Fibroblast of lung (primary cell): ENCODE measurements around the gene GNB4. TPM values are rescaled to one million over a fixed set of nuclear protein-coding genes. Genes with fewer than 3 reads are reported as not detected.

Experiments
- DNase-seq, 2 donors: peaks; one replicate each; pipeline versions ENCODE4 v3.0.0 to v3.0.0-alpha.2; 2010; ENCODE audit warnings: low read depth in 2 of 2
- H2AFZ ChIP-seq: 2 replicates; pipeline ENCODE4 v1.5.1; 2012; ENCODE audit warnings: low read length, control low read depth, inconsistent platforms
- H3K27ac ChIP-seq: 2 replicates; pipeline ENCODE4 v1.5.1; 2011; ENCODE audit warnings: low read length, control low read depth; ENCODE audit not compliant: insufficient read depth
- H3K27me3 ChIP-seq: 2 replicates; pipeline ENCODE4 v1.5.1; 2011; ENCODE audit warnings: mild to moderate bottlenecking, low read length; ENCODE audit not compliant: control insufficient read depth, insufficient read depth
- H3K36me3 ChIP-seq: 2 replicates; pipeline ENCODE4 v1.5.1; 2011; ENCODE audit warnings: low read length; ENCODE audit not compliant: control insufficient read depth, insufficient read depth
- H3K4me1 ChIP-seq: 2 replicates; pipeline ENCODE4 v1.5.1; 2011; ENCODE audit warnings: low read length; ENCODE audit not compliant: control insufficient read depth, insufficient read depth; ENCODE audit errors: extremely low read depth
- H3K4me2 ChIP-seq: 2 replicates; pipeline ENCODE4 v1.5.1; 2011; ENCODE audit warnings: low read length, control low read depth; ENCODE audit not compliant: insufficient read depth; ENCODE audit errors: extremely low read depth
- H3K4me3 ChIP-seq, 4 experiments: fragments of 200-600 bp in 1 of 4; sonication (generic) in 1 of 4; replicated peaks in 1 of 4; 2 replicates each; pipeline ENCODE4 v1.5.1; 2011 to 2016; ENCODE audit warnings: low read length in 4 of 4, low read depth in 3 of 4, mild to moderate bottlenecking in 3 of 4, control low read depth in 2 of 4, inconsistent platforms in 1 of 4, mixed read lengths in 1 of 4; ENCODE audit not compliant: insufficient read depth in 1 of 4; ENCODE audit errors: control extremely low read depth in 1 of 4
- H3K79me2 ChIP-seq: 2 replicates; pipeline ENCODE4 v1.5.1; 2012; ENCODE audit warnings: mild to moderate bottlenecking, low read length, inconsistent platforms; ENCODE audit not compliant: control insufficient read depth, insufficient read depth
- H3K9ac ChIP-seq: 2 replicates; pipeline ENCODE4 v1.5.1; 2011; ENCODE audit warnings: mild to moderate bottlenecking, low read length, control low read depth; ENCODE audit not compliant: insufficient read depth
- H3K9me3 ChIP-seq: 2 replicates; pipeline ENCODE4 v1.5.1; 2012; ENCODE audit warnings: low read depth, low read length; ENCODE audit not compliant: control insufficient read depth, insufficient read depth
- H4K20me1 ChIP-seq: 2 replicates; pipeline ENCODE4 v1.5.1; 2011; ENCODE audit warnings: low read length; ENCODE audit not compliant: control insufficient read depth, insufficient read depth; ENCODE audit errors: extremely low read depth
- CTCF ChIP-seq, 2 donors: IDR thresholded peaks in 1 of 2; conservative IDR thresholded peaks in 1 of 2; 1 replicate in 1 of 2; 2 replicates in 1 of 2; pipeline ENCODE4 v1.5.1; 2011 to 2012; ENCODE audit warnings: low read length in 2 of 2, control low read depth in 1 of 2, inconsistent platforms in 1 of 2, low read depth in 1 of 2, mild to moderate bottlenecking in 1 of 2
- EZH2 ChIP-seq: IDR thresholded peaks from 2 replicates; pipeline ENCODE4 v1.5.1; 2012; ENCODE audit warnings: low read length, control low read depth, mild to moderate bottlenecking; ENCODE audit errors: missing control alignments
- polyA plus RNA-seq, 2 donors: library from polyadenylated mRNA; depleted of rRNA in 1 of 2; stranded (reverse) in 1 of 2; unstranded in 1 of 2; fragments of >200 nt; gene quantifications; 2 replicates each; pipeline ENCODE4 v1.2.1, GENCODE V29; 2011 to 2012; ENCODE audit warnings: missing spikeins in 1 of 2
- total RNA-seq: library from RNA; depleted of rRNA; stranded (reverse); fragments of >200 nt; gene quantifications from 2 replicates; pipeline ENCODE4 v1.2.1, GENCODE V29; 2014

GNB4 gene
- total and polyA plus RNA-seq, 2 donors (not counting 1 experiment from before 2014, with no cell fraction given), result 55.7 to 83.1 TPM

GRCh38 chr3:179398574-179399231 is 52.6 kb downstream of the GNB4 start:
- Histone ChIP-seq H3K27ac (peak overlapping the region; percentile 32), H3K9ac (no peak overlapping the region), H3K4me1 (no peaks in the 10 kb centered on the region), H4K20me1 (no peaks in the 10 kb centered on the region), H3K36me3 (peaks cover 4% of the 10 kb centered on the region), H3K9me3 (no peaks in the 10 kb centered on the region), H3K27me3 (no peaks in the 10 kb centered on the region), H2AFZ (no peak overlapping the region), H3K4me3 (no peak overlapping the region), H3K79me2 (no peaks in the 10 kb centered on the region), H3K4me2 (no peak overlapping the region)
- peak in 1 of 2 donors; percentile 68 for DNase-seq
- TF ChIP-seq CTCF (conservative IDR thresholded peaks at IDR 0.05 in 1 of 2, IDR thresholded peaks at IDR 0.05 in 1 of 2; ENCODE audit: low read depth in 1 of 2, low read length in 2 of 2) (no peak), EZH2 (no peak)

- Histone ChIP-seq H3K4me1 (no peaks in the 10 kb centered on the region), H3K27me3 (no peaks in the 10 kb centered on the region), H3K9ac (no peak overlapping the region), H3K36me3 (no peaks in the 10 kb centered on the region), H3K4me2 (no peak overlapping the region), H3K27ac (no peak overlapping the region), H3K4me3 (no peak overlapping the region), H4K20me1 (no peaks in the 10 kb centered on the region), H2AFZ (no peak overlapping the region), H3K9me3 (no peaks in the 10 kb centered on the region), H3K79me2 (no peaks in the 10 kb centered on the region)
- TF ChIP-seq CTCF (conservative IDR thresholded peaks at IDR 0.05 in 1 of 2, IDR thresholded peaks at IDR 0.05 in 1 of 2; ENCODE audit: low read depth in 1 of 2, low read length in 2 of 2), result no peak
- TF ChIP-seq EZH2, result no peak
- DNase-seq, result no peak
Measured at GRCh38 chr3:179391906-179392305, 59.4 kb downstream of the GNB4 start.

- H3K9ac ChIP-seq, result no peak overlapping the region
- H3K4me2 ChIP-seq, result no peak overlapping the region
- H3K4me3 ChIP-seq, result no peak overlapping the region
- H2AFZ ChIP-seq, result no peak overlapping the region
- no peaks in the 10 kb centered on the region for H3K27me3 ChIP-seq
- peaks cover 3% of the 10 kb centered on the region for H3K36me3 ChIP-seq
- no peaks in the 10 kb centered on the region for H3K79me2 ChIP-seq
- no peak overlapping the region for H3K27ac ChIP-seq
- no peaks in the 10 kb centered on the region for H3K4me1 ChIP-seq
- TF ChIP-seq EZH2, result no peak
- TF ChIP-seq CTCF (conservative IDR thresholded peaks at IDR 0.05 in 1 of 2, IDR thresholded peaks at IDR 0.05 in 1 of 2; ENCODE audit: low read depth in 1 of 2, low read length in 2 of 2), result no peak
- DNase-seq, result no peak
- no peaks in the 10 kb centered on the region for H3K9me3 ChIP-seq
- H4K20me1 ChIP-seq, result no peaks in the 10 kb centered on the region
Measured at GRCh38 chr3:179376474-179376873, 74.8 kb downstream of the GNB4 start.
